Activated CD8-positive, alpha-beta T cell treated with anti-CD3 and anti-CD28 coated beads for 36 hours (primary cell): ENCODE data around the gene TCF7. TPM values are rescaled to one million over a fixed set of nuclear protein-coding genes. Genes with fewer than 3 reads are reported as not detected.
A peak's percentile ranks its signal among the peaks of the same experiment; 100 is the strongest.

Experiments used
- ATAC-seq: fragments of 200-7000 bp; cut with Tn5 transposase; one replicate; pipeline ENCODE4 v1.10.0; 2021; ENCODE audit warnings: mild to moderate bottlenecking, moderate library complexity
- CTCF ChIA-PET: fragments of 350-600 bp; sonication (Branson Sonifier 250); formaldehyde crosslinking; loops from one replicate; lab custom pipeline; 2021; ENCODE audit warnings: antibody characterized with exemption; lab: Charles Lee
- POLR2A ChIA-PET: fragments of 350-600 bp; sonication (Branson Sonifier 250); formaldehyde crosslinking; loops from one replicate; lab custom pipeline; 2021; ENCODE audit warnings: antibody characterized with exemption; lab: Charles Lee
- DNase-seq: peaks from one replicate; pipeline ENCODE4 v3.0.0-alpha.2; 2020
- H3K27ac Mint-ChIP-seq: one replicate; pipeline ENCODE4 v1.8.0; 2021; ENCODE audit warnings: mild to moderate bottlenecking, mixed read lengths
- H3K27me3 Mint-ChIP-seq: one replicate; pipeline ENCODE4 v1.8.0; 2021; ENCODE audit warnings: mixed read lengths
- H3K36me3 Mint-ChIP-seq: one replicate; pipeline ENCODE4 v1.8.0; 2021; ENCODE audit warnings: low read depth, mixed read lengths
- H3K4me1 Mint-ChIP-seq: one replicate; pipeline ENCODE4 v1.8.0; 2021; ENCODE audit warnings: low read depth, mixed read lengths
- H3K4me3 Mint-ChIP-seq: one replicate; pipeline ENCODE4 v1.8.0; 2021; ENCODE audit warnings: mild to moderate bottlenecking, moderate library complexity, mixed read lengths
- H3K9me3 Mint-ChIP-seq: one replicate; pipeline ENCODE4 v1.8.0; 2021; ENCODE audit warnings: mixed read lengths
- CTCF ChIP-seq: fragments of 200-600 bp; IDR thresholded peaks from one replicate; pipeline ENCODE4 v1.8.0; 2022; ENCODE audit warnings: antibody characterized with exemption, mild to moderate bottlenecking
- intact Hi-C: fragments of 100-400 bp; cut with micrococcal nuclease; formaldehyde crosslinking; loops from one replicate; pipeline ENCODE4 v1.10.0; 2022
- total RNA-seq, 2 experiments: library from RNA; stranded (reverse); gene quantifications; one replicate each; pipeline ENCODE4 v1.2.3, GENCODE V29; 2021

Gene TCF7
- total RNA-seq, 2 experiments from 2014 or later: 47.4 to 50.3 TPM

DNA sequence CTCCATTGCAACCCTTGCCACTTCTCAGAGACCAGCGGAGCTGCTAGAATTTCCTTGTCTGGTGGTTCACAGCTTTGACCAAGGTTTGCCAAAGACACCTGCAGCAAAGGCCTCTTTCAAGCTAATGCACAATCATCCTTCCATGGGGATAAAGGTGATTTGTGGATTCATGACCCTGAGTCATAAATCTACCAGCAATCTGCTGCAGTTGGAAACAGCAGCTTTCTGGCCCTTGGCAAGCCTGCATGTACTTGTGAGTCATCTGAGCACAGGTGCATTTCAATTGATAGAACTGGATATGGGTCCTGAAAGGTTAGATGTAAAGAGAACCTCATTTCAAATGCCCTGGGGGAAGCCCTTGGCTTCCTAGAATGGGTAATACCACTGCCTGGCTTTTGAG lies 21.6 kb upstream of the TCF7 start:
- CTCF ChIA-PET: interaction anchor here (1.0 to 2.0 kb wide), 4 partner anchors 9 to 48 kb away, joined by 3 to 9 read pairs (median 6); no protein-coding TSS in a partner anchor
- Mint-ChIP-seq H3K9me3 (no peaks in the 10 kb centered on the region), H3K4me3 (no peak overlapping the region), H3K27me3 (no peaks in the 10 kb centered on the region), H3K27ac (no peak overlapping the region), H3K36me3 (no peaks in the 10 kb centered on the region), H3K4me1 (peaks cover 80% of the 10 kb centered on the region)
- no peak for TF ChIP-seq CTCF
- DNase-seq (no peak), ATAC-seq (peak; percentile 59)
- POLR2A ChIA-PET: interaction anchor here (1.1 to 1.5 kb wide), 2 partner anchors 9 to 12 kb away, joined by 3 to 6 read pairs; no protein-coding TSS in a partner anchor
- intact Hi-C loops: no loop called here

- Mint-ChIP-seq H3K36me3 (no peaks in the 10 kb centered on the region), H3K4me1 (peaks cover 78% of the 10 kb centered on the region), H3K27ac (no peak overlapping the region), H3K9me3 (no peaks in the 10 kb centered on the region), H3K27me3 (no peaks in the 10 kb centered on the region), H3K4me3 (no peak overlapping the region)
- ChIA-PET POLR2A (interaction anchor here (1.1 to 1.5 kb wide), 2 partner anchors 8 to 11 kb away, joined by 3 to 6 read pairs; no protein-coding TSS in a partner anchor), CTCF (interaction anchor here (1.0 to 1.8 kb wide), 4 partner anchors 8 to 48 kb away, joined by 3 to 9 read pairs (median 4); no protein-coding TSS in a partner anchor)
- DNase-seq (no peak), ATAC-seq (no peak)
- TF ChIP-seq CTCF: no peak
- intact Hi-C loops: no loop called here
Observed at GRCh38 chr5:134093351-134093750, 21.1 kb upstream of the TCF7 start.

DNA sequence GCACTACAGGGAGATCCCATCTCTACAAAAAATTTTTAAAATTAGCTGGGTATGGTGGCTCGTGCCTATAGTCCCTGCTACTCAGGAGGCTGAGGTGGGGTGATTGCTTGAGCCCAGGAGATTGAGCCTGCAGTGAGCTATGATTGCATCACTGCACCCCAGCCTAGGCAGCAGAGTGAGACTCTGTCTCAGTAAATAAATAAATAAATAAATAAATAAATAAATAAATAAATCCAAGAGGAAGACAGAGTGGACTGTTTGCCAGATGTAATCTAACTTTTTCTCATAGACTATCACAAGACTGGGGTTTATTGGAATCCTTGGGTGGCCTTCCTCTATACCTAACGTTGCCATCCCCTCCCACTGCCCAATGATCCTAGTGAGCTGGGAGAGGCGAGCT lies 19.2 kb upstream of the TCF7 start:
- DNase-seq (no peak), ATAC-seq (no peak)
- H3K9me3 Mint-ChIP-seq: no peaks in the 10 kb centered on the region
- H3K4me3 Mint-ChIP-seq: no peak overlapping the region
- POLR2A ChIA-PET: interaction anchor here (0.8 to 1.1 kb wide), 2 partner anchors 54 to 55 kb away, joined by 3 to 5 read pairs; no protein-coding TSS in a partner anchor
- no peaks in the 10 kb centered on the region for H3K27me3 Mint-ChIP-seq
- peaks cover 81% of the 10 kb centered on the region for H3K4me1 Mint-ChIP-seq
- no peak for TF ChIP-seq CTCF
- no peaks in the 10 kb centered on the region for H3K36me3 Mint-ChIP-seq
- H3K27ac Mint-ChIP-seq: no peak overlapping the region
- CTCF ChIA-PET: no interaction called here
- intact Hi-C loops: no loop called here

GRCh38 chr5:134095887-134096589 lies 18.4 kb upstream of the TCF7 start:
- intact Hi-C loops: no loop called here
- Mint-ChIP-seq H3K27me3 (no peaks in the 10 kb centered on the region), H3K36me3 (no peaks in the 10 kb centered on the region), H3K9me3 (no peaks in the 10 kb centered on the region), H3K27ac (no peak overlapping the region), H3K4me3 (no peak overlapping the region), H3K4me1 (peaks cover 80% of the 10 kb centered on the region)
- ATAC-seq: no peak
- no peak for TF ChIP-seq CTCF
- no peak for DNase-seq
- CTCF ChIA-PET: no interaction called here
- POLR2A ChIA-PET: interaction anchor here (0.8 to 1.1 kb wide), 2 partner anchors 55 to 56 kb away, joined by 3 to 5 read pairs; no protein-coding TSS in a partner anchor

DNA sequence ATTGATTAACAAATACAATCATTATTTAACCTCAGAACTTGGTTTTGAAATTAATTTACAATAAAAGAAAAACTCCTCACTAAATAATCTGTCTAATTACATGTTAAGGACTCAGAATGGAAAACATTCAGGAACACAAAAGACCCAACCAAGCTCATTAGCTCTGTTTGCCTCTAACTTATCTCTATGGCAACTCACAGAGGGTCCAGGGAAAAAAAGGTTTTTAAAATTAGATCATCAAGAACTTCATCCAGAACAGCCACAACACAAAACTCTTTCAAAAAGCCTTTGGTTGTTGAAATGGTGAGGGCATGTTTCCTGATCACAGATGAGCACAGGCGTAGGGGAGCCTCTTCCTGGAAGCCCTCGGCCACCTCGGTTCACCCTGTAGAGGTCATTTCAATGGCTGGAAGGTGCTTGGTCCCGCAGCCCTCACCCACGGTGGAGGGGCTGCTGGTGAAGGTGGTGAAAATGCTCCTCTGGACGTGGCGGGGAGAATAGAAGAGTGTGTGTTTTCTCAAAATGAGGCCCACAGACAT lies 17.2 kb upstream of the TCF7 start:
- no peaks in the 10 kb centered on the region for H3K27me3 Mint-ChIP-seq
- no peak for TF ChIP-seq CTCF
- POLR2A ChIA-PET: interaction anchor here (1.0 kb wide), 1 partner anchor 8 kb away, joined by 4 read pairs; no protein-coding TSS in a partner anchor
- no peak for ATAC-seq
- CTCF ChIA-PET: interaction anchor here (1.4 kb wide), 1 partner anchor 26 kb away, joined by 4 read pairs; no protein-coding TSS in a partner anchor
- peak overlapping the region; percentile 66 for H3K27ac Mint-ChIP-seq
- no peaks in the 10 kb centered on the region for H3K9me3 Mint-ChIP-seq
- DNase-seq: no peak
- no peak overlapping the region for H3K4me3 Mint-ChIP-seq
- H3K4me1 Mint-ChIP-seq: peaks cover 77% of the 10 kb centered on the region
- H3K36me3 Mint-ChIP-seq: no peaks in the 10 kb centered on the region
- intact Hi-C loops: no loop called here
